Measurements from ENCODE around the gene ANKLE1.

ANKLE1 gene

DNA sequence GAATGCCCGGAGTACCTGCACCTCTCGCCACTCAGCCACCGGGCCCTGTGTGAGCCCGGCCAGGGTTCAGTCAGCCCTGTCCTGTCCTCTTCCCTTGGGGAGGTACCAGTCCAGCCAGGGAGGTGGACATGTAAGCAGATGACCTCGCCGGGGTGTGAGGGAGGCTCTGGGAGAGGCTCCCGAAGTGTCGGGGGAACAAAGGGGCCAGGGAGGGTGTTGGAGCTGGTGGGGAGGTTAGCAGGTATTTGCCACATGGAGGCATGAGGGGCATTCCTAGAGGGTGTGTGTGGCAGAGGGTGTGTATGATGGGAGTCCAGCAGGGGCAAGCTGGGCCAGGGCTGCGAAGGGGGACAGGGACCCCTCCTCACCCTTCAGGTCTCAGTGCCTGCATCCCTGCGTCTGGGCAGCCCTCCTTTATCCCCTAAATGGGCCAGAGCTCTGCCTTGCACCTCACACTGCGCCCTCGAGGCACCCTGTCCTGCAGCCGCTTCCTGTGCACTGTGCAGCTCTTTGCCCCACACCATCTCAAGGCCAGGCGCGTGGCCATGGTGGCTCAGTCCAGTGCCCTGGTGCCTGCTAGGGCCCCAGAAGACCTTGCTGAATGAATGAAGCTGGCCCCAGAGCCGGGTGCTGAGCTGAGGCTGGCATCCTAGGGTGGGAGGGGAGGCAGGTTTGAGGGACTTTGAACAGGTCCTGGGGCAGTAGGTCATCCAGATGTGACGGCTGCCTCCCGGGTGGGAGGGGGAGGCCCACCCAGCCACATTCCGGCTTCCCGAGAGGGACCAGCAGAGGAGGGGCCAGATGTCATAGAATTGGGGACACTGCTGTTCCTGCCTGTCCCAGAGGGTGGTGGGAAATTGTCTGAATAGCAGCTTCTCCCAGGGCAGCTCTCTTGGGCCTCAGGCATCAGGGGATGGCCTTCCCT lies 30.8 kb downstream of the ANKLE1 start:
- no peak overlapping the region for H3K4me3 ChIP-seq (ENCODE audit: control insufficient read depth in 1 of 7, extremely low read depth in 1 of 7, insufficient read depth in 4 of 7, low read depth in 2 of 7, low read length in 6 of 7)
- 88% methylated on average over 14 of the region's 20 CpGs for WGBS (ENCODE audit: insufficient coverage)
- no peak overlapping the region for H3K27ac ChIP-seq (ENCODE audit: insufficient read depth in 1 of 2, low read depth in 1 of 2, low read length in 2 of 2, poor library complexity in 1 of 2, severe bottlenecking in 2 of 2)
- ChIA-PET POLR2A (no interaction called here), CTCF (interaction anchor here (1.6 to 1.8 kb wide), 2 partner anchors 9 to 20 kb away, joined by 5 to 6 read pairs; no protein-coding TSS in a partner anchor)
- peaks cover 5 to 15% (median 11%) of the 10 kb centered on the region in 4 experiments for H3K4me1 ChIP-seq (ENCODE audit: control extremely low read depth in 1 of 4, control insufficient read depth in 4 of 4, insufficient read depth in 4 of 4, low read length in 3 of 4)
- H3K27me3 ChIP-seq (replicated peaks in 2 of 5; ENCODE audit: control insufficient read depth in 4 of 5, insufficient read depth in 5 of 5, low read length in 4 of 5) = no peaks in the 10 kb centered on the region
- DNase-seq = no peak
- H3K36me3 ChIP-seq (ENCODE audit: control insufficient read depth in 4 of 4, insufficient read depth in 4 of 4, low read length in 3 of 4) = peaks cover 0 to 41% (median 31%) of the 10 kb centered on the region in 4 experiments
- H3K9me3 ChIP-seq (ENCODE audit: control extremely low read depth in 1 of 5, control insufficient read depth in 4 of 5, insufficient read depth in 2 of 5, low read depth in 1 of 5, low read length in 4 of 5) = no peaks in the 10 kb centered on the region

DNA sequence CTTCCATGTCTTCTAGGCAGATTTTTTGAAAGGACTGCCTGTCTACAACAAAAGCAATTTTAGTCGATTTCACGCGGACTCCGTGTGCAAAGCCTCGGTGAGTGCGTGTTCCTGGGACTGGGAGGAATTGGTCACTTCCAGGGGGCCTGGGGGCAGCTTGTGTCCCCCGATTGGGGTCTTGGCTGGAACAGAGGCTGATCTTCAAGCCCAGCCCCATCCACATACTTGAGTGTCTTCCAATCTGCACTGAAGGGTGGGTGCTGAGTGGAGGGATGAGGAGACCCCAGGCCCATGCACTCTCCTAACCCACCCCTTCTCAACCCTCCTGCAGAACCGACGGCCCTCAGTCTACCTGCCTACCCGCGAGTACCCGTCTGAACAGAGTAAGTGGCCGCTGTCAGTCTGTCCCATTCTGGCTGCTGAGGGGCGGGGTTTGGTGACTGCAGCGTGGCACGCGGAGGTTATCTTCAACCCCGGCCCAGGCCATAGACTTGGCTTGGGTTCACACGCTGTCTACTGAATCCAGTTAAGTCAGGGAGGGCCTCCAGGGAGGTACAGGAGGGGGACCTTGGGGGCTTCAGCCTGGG lies 32.4 kb downstream of the ANKLE1 start:
- no peaks in the 10 kb centered on the region for H3K27me3 ChIP-seq (replicated peaks in 2 of 5; ENCODE audit: control insufficient read depth in 4 of 5, insufficient read depth in 5 of 5, low read length in 4 of 5)
- CTCF ChIA-PET = interaction anchor here (1.6 kb wide), 1 partner anchor 8 kb away, joined by 5 read pairs; no protein-coding TSS in a partner anchor
- no peak overlapping the region for H3K27ac ChIP-seq (ENCODE audit: insufficient read depth in 1 of 2, low read depth in 1 of 2, low read length in 2 of 2, poor library complexity in 1 of 2, severe bottlenecking in 2 of 2)
- H3K36me3 ChIP-seq (ENCODE audit: control insufficient read depth in 4 of 4, insufficient read depth in 4 of 4, low read length in 3 of 4) = peaks cover 0 to 49% (median 36%) of the 10 kb centered on the region in 4 experiments
- no peak for DNase-seq
- peaks cover 5 to 12% (median 11%) of the 10 kb centered on the region in 4 experiments for H3K4me1 ChIP-seq (ENCODE audit: control extremely low read depth in 1 of 4, control insufficient read depth in 4 of 4, insufficient read depth in 4 of 4, low read length in 3 of 4)
- no peak overlapping the region for H3K4me3 ChIP-seq (ENCODE audit: control insufficient read depth in 1 of 7, extremely low read depth in 1 of 7, insufficient read depth in 4 of 7, low read depth in 2 of 7, low read length in 6 of 7)
- no peaks in the 10 kb centered on the region for H3K9me3 ChIP-seq (ENCODE audit: control extremely low read depth in 1 of 5, control insufficient read depth in 4 of 5, insufficient read depth in 2 of 5, low read depth in 1 of 5, low read length in 4 of 5)
- POLR2A ChIA-PET = no interaction called here
- over 99% methylated on average over 18 of the region's 19 CpGs for WGBS (ENCODE audit: insufficient coverage)

DNA sequence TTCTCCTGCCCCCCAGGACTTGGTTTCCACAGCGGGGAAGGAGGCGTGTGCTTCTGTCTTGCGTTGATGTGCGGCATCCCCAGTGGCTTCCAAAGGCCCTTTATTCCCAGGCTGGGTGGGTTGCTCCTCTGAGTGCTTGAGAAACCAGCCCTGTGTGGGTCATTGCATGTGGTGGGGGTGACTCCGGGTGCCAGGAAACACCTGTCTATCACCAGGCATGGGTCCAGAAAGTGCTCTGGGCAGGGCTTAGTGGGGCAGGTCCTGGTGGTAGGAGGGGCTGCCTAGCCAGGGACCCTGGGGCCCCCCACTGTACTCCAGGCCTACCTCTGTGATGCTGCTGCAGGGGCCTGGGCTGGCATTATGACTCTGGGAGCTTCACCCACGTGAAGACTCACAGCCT lies 37.3 kb downstream of the ANKLE1 start:
- peaks cover 0 to 59% (median 43%) of the 10 kb centered on the region in 4 experiments for H3K36me3 ChIP-seq (ENCODE audit: control insufficient read depth in 4 of 4, insufficient read depth in 4 of 4, low read length in 3 of 4)
- CTCF ChIA-PET = interaction anchor here (0.7 to 0.8 kb wide), 2 partner anchors 12 to 68 kb away, joined by 3 read pairs; no protein-coding TSS in a partner anchor
- H3K27ac ChIP-seq (ENCODE audit: insufficient read depth in 1 of 2, low read depth in 1 of 2, low read length in 2 of 2, poor library complexity in 1 of 2, severe bottlenecking in 2 of 2) = no peak overlapping the region
- POLR2A ChIA-PET = interaction anchor here (0.6 kb wide), 1 partner anchor 278 kb away, joined by 3 read pairs; no protein-coding TSS in a partner anchor
- H3K9me3 ChIP-seq (ENCODE audit: control extremely low read depth in 1 of 5, control insufficient read depth in 4 of 5, insufficient read depth in 2 of 5, low read depth in 1 of 5, low read length in 4 of 5) = no peaks in the 10 kb centered on the region
- H3K27me3 ChIP-seq (replicated peaks in 2 of 5; ENCODE audit: control insufficient read depth in 4 of 5, insufficient read depth in 5 of 5, low read length in 4 of 5) = no peaks in the 10 kb centered on the region
- 48% methylated on average over 4 of the region's 6 CpGs for WGBS (ENCODE audit: insufficient coverage)
- no peak for DNase-seq
- H3K4me3 ChIP-seq (ENCODE audit: control insufficient read depth in 1 of 7, extremely low read depth in 1 of 7, insufficient read depth in 4 of 7, low read depth in 2 of 7, low read length in 6 of 7) = no peak overlapping the region
- peaks cover 0 to 10% (median 4%) of the 10 kb centered on the region in 4 experiments for H3K4me1 ChIP-seq (ENCODE audit: control extremely low read depth in 1 of 4, control insufficient read depth in 4 of 4, insufficient read depth in 4 of 4, low read length in 3 of 4)

DNA sequence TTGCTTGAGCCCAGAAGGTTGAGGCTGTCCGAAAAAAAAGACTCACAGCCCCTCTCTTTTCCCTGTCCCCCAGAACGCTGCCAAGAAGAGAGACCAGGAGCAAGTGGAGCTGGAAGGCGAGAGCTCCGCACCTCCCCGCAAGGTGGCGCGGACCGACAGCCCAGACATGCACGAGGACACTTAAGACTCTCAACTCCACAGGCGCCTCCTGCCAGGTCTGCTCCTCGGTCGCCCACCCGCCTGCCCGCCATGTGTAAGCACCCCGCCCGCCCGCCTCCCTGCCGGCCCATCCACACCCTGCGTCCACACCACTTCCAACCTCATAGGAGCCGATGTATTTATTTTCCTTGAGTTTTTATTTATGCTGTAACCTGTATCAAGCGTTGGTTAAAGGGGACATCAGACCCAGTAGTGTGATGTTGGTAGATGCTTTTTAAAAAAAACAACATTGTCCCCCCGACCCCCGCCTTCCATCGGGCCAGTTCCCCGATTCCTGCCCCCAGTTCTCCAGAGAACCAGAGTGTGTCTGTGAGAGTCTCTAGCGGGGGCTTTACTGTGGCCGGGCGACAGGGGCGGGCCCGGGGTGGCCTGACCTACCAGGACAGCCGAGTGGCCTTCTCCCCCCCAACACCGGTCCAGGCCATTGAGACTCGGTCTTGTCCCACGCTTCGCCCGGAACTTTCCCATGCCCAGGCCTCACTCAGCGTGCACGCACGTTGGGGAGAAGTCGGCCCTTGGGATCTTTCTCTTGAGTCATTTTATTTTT lies 38.0 kb downstream of the ANKLE1 start:
- no peak for DNase-seq
- Histone ChIP-seq H3K9me3 (ENCODE audit: control extremely low read depth in 1 of 5, control insufficient read depth in 4 of 5, insufficient read depth in 2 of 5, low read depth in 1 of 5, low read length in 4 of 5) (no peaks in the 10 kb centered on the region), H3K27ac (ENCODE audit: insufficient read depth in 1 of 2, low read depth in 1 of 2, low read length in 2 of 2, poor library complexity in 1 of 2, severe bottlenecking in 2 of 2) (no peak overlapping the region), H3K27me3 (replicated peaks in 2 of 5; ENCODE audit: control insufficient read depth in 4 of 5, insufficient read depth in 5 of 5, low read length in 4 of 5) (no peaks in the 10 kb centered on the region), H3K4me1 (ENCODE audit: control extremely low read depth in 1 of 4, control insufficient read depth in 4 of 4, insufficient read depth in 4 of 4, low read length in 3 of 4) (peaks cover 0 to 10% (median 8%) of the 10 kb centered on the region in 4 experiments), H3K36me3 (ENCODE audit: control insufficient read depth in 4 of 4, insufficient read depth in 4 of 4, low read length in 3 of 4) (peaks cover 0 to 52% (median 36%) of the 10 kb centered on the region in 4 experiments), H3K4me3 (ENCODE audit: control insufficient read depth in 1 of 7, extremely low read depth in 1 of 7, insufficient read depth in 4 of 7, low read depth in 2 of 7, low read length in 6 of 7) (no peak overlapping the region)
- WGBS (ENCODE audit: insufficient coverage) = 97% methylated on average over 27 of the region's 40 CpGs
- POLR2A ChIA-PET = interaction anchor here (0.6 kb wide), 1 partner anchor 279 kb away, joined by 3 read pairs; no protein-coding TSS in a partner anchor
- CTCF ChIA-PET = interaction anchor here (0.7 kb wide), 1 partner anchor 13 kb away, joined by 3 read pairs; no protein-coding TSS in a partner anchor

DNA sequence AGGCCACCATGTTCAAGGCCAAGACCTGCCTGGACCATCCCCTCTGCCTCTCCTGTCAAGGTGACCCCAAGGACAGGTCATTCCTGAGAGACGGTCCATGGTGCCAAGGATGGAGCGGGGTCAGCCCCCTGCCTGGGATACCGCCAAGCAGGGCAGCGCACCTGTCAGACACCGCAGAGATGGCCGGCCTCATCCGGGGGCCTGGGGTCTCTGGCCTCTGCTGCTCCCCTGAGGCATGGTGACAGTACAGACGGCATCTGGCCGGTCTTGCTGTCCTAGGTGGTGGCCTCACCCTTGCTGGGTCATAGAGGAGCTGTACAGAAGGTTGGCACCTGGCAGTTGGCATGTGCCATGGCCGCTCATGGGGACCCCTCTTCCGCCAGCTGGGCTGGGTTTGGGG lies 38.7 kb downstream of the ANKLE1 start:
- ChIA-PET CTCF (interaction anchor here (2.0 to 2.1 kb wide), 2 partner anchors 7 to 13 kb away, joined by 5 to 8 read pairs; no protein-coding TSS in a partner anchor), POLR2A (no interaction called here)
- 81% methylated on average over 11 of the region's 11 CpGs for WGBS (ENCODE audit: insufficient coverage)
- Histone ChIP-seq H3K36me3 (ENCODE audit: control insufficient read depth in 4 of 4, insufficient read depth in 4 of 4, low read length in 3 of 4) (peaks cover 0 to 48% (median 33%) of the 10 kb centered on the region in 4 experiments), H3K27me3 (replicated peaks in 2 of 5; ENCODE audit: control insufficient read depth in 4 of 5, insufficient read depth in 5 of 5, low read length in 4 of 5) (no peaks in the 10 kb centered on the region), H3K4me3 (ENCODE audit: control insufficient read depth in 1 of 7, extremely low read depth in 1 of 7, insufficient read depth in 4 of 7, low read depth in 2 of 7, low read length in 6 of 7) (no peak overlapping the region), H3K9me3 (ENCODE audit: control extremely low read depth in 1 of 5, control insufficient read depth in 4 of 5, insufficient read depth in 2 of 5, low read depth in 1 of 5, low read length in 4 of 5) (no peaks in the 10 kb centered on the region), H3K27ac (ENCODE audit: insufficient read depth in 1 of 2, low read depth in 1 of 2, low read length in 2 of 2, poor library complexity in 1 of 2, severe bottlenecking in 2 of 2) (no peak overlapping the region), H3K4me1 (ENCODE audit: control extremely low read depth in 1 of 4, control insufficient read depth in 4 of 4, insufficient read depth in 4 of 4, low read length in 3 of 4) (peaks cover 0 to 10% (median 8%) of the 10 kb centered on the region in 4 experiments)
- no peak for DNase-seq

DNA sequence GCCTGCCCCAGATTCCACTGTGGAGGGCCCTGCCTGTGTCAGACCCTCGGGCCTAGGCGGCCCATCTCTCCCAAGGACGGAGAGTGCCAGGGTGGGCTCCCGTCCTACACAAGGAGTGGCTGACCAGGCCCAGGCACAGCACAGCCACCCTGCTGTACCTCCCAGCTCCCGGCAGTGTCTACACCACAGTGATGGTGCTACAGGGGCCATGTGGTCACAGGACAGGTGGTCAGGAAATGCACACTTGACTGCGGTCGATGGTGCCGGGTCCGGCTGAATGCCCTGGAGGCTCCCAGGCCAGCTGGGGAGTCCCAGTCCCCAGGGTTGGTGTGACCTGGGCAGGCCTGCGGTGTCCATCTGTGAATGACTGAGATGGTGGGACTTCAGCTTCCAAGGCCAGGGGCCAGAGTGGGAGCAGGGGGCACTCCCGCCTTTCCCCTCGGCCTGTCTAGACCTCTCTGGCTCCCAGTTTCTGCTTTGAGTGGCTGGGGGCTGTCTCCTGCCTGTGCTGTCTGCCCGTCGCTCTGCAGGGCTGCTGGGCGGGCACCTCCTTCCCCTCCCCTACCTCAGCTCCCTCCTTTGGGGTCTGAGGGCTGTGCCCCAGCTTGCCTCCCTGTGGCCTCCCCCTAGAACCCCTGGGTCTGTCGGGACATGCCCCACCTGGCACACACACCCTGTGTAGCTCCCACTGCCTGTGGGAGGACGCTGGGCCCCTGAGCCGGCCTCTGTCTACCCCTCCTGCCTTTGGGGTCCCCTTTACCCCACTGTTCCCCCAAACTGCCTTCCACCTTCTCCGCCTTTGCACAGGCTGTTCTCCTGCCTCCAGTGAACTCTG lies 40.2 kb downstream of the ANKLE1 start:
- ChIA-PET CTCF (interaction anchor here (1.3 to 2.1 kb wide), 3 partner anchors 9 to 13 kb away, joined by 4 to 8 read pairs (median 5); partner anchors contain the start of gene DDA1), POLR2A (interaction anchor here (1.0 kb wide), 1 partner anchor 17 kb away, joined by 3 read pairs; no protein-coding TSS in a partner anchor)
- peaks cover 0 to 10% (median 8%) of the 10 kb centered on the region in 4 experiments for H3K4me1 ChIP-seq (ENCODE audit: control extremely low read depth in 1 of 4, control insufficient read depth in 4 of 4, insufficient read depth in 4 of 4, low read length in 3 of 4)
- H3K27me3 ChIP-seq (replicated peaks in 2 of 5; ENCODE audit: control insufficient read depth in 4 of 5, insufficient read depth in 5 of 5, low read length in 4 of 5) = no peaks in the 10 kb centered on the region
- H3K36me3 ChIP-seq (ENCODE audit: control insufficient read depth in 4 of 4, insufficient read depth in 4 of 4, low read length in 3 of 4) = peaks cover 0 to 40% (median 26%) of the 10 kb centered on the region in 4 experiments
- no peaks in the 10 kb centered on the region for H3K9me3 ChIP-seq (ENCODE audit: control extremely low read depth in 1 of 5, control insufficient read depth in 4 of 5, insufficient read depth in 2 of 5, low read depth in 1 of 5, low read length in 4 of 5)
- no peak overlapping the region for H3K4me3 ChIP-seq (ENCODE audit: control insufficient read depth in 1 of 7, extremely low read depth in 1 of 7, insufficient read depth in 4 of 7, low read depth in 2 of 7, low read length in 6 of 7)
- DNase-seq = no peak
- no peak overlapping the region for H3K27ac ChIP-seq (ENCODE audit: insufficient read depth in 1 of 2, low read depth in 1 of 2, low read length in 2 of 2, poor library complexity in 1 of 2, severe bottlenecking in 2 of 2)
- 89% methylated on average over 17 of the region's 19 CpGs for WGBS (ENCODE audit: insufficient coverage)

All from common myeloid progenitor, CD34-positive (primary cell).